ENCODE results near the gene KIF21B.

GRCh38 chr1:200963076-200963475 is 60.4 kb downstream of the KIF21B start:
- TF ChIP-seq CTCF (IDR thresholded peaks at IDR 0.05) (no peak), POLR2A (IDR thresholded peaks at IDR 0.05) (no peak)
